HFFc6 (cell line): Measurements from ENCODE around the gene DLG2. TPM values are rescaled to one million over a fixed set of nuclear protein-coding genes. Genes with fewer than 3 reads are reported as not detected.

Experiments
- DNase-seq: peaks from one replicate; pipeline ENCODE4 v3.0.0-alpha.2; 2018
- H3K27ac Mint-ChIP-seq: 2 replicates; pipeline ENCODE4 v1.8.0; 2020; ENCODE audit warnings: mild to moderate bottlenecking, mixed read lengths
- H3K27me3 Mint-ChIP-seq: 2 replicates; pipeline ENCODE4 v1.8.0; 2021; ENCODE audit warnings: mild to moderate bottlenecking, moderate library complexity, mixed read lengths; ENCODE audit not compliant: insufficient read depth
- H3K36me3 Mint-ChIP-seq: 2 replicates; pipeline ENCODE4 v1.8.0; 2021; ENCODE audit warnings: low read depth, mixed read lengths
- H3K4me1 Mint-ChIP-seq: 2 replicates; pipeline ENCODE4 v1.8.0; 2020; ENCODE audit warnings: low read depth, mixed read lengths
- H3K4me3 Mint-ChIP-seq: 2 replicates; pipeline ENCODE4 v1.8.0; 2020; ENCODE audit warnings: mild to moderate bottlenecking, moderate library complexity, mixed read lengths
- H3K9me3 Mint-ChIP-seq: 2 replicates; pipeline ENCODE4 v1.8.0; 2020; ENCODE audit warnings: mild to moderate bottlenecking, mixed read lengths
- CTCF ChIP-seq: fragments of 200-600 bp; sonication (generic); IDR thresholded peaks from 2 replicates; pipeline ENCODE4 v1.5.0; 2021; ENCODE audit warnings: antibody characterized with exemption, mild to moderate bottlenecking
- total RNA-seq, 6 experiments: library from RNA; stranded (reverse); fragmentation: NEBNext Ultra II Directional; extraction: Animal tissue kit (Norgen Biotek cat#: 25700); gene quantifications; 2 replicates in 1 of 6; 3 replicates in 5 of 6; pipeline ENCODE4 v1.2.3, GENCODE V29; 2021

Gene DLG2
- total RNA-seq, 6 experiments from 2014 or later, result 0.39 to 1.00 (median 0.80) TPM; not detected in 1

GRCh38 chr11:84594602-84595001 lies 1032.5 kb downstream of the DLG2 start:
- H3K27ac Mint-ChIP-seq, result no peak overlapping the region
- no peak for TF ChIP-seq CTCF

GRCh38 chr11:84590106-84590505 lies 1037.0 kb downstream of the DLG2 start:
- Mint-ChIP-seq H3K36me3 (no peaks in the 10 kb centered on the region), H3K4me1 (no peaks in the 10 kb centered on the region), H3K27ac (no peak overlapping the region), H3K27me3 (no peaks in the 10 kb centered on the region), H3K4me3 (no peak overlapping the region), H3K9me3 (peaks cover 30% of the 10 kb centered on the region)
- no peak for TF ChIP-seq CTCF
- DNase-seq, result no peak

More at GRCh38 chr11:84594602-84595001, 1032.5 kb downstream of the DLG2 start:
- no peak for DNase-seq
- Mint-ChIP-seq H3K36me3 (no peaks in the 10 kb centered on the region), H3K4me1 (no peaks in the 10 kb centered on the region), H3K4me3 (no peak overlapping the region), H3K27me3 (no peaks in the 10 kb centered on the region; the same call in 1 of the 2 replicates), H3K9me3 (peaks cover 34% of the 10 kb centered on the region)

GRCh38 chr11:84588131-84588829 lies 1038.9 kb downstream of the DLG2 start:
- H3K4me3 Mint-ChIP-seq, result no peak overlapping the region
- no peaks in the 10 kb centered on the region for H3K36me3 Mint-ChIP-seq
- H3K9me3 Mint-ChIP-seq, result peaks cover 16% of the 10 kb centered on the region
- peaks cover 1% of the 10 kb centered on the region; the same call in 1 of the 2 replicates for H3K27me3 Mint-ChIP-seq
- no peak for DNase-seq
- no peaks in the 10 kb centered on the region for H3K4me1 Mint-ChIP-seq
- no peak overlapping the region for H3K27ac Mint-ChIP-seq
- TF ChIP-seq CTCF, result no peak

GRCh38 chr11:84583106-84583505 lies 1044.0 kb downstream of the DLG2 start:
- no peak overlapping the region for H3K27ac Mint-ChIP-seq
- TF ChIP-seq CTCF, result no peak
- H3K4me3 Mint-ChIP-seq, result no peak overlapping the region
- peaks cover 1% of the 10 kb centered on the region; the same call in 1 of the 2 replicates for H3K27me3 Mint-ChIP-seq
- H3K4me1 Mint-ChIP-seq, result no peaks in the 10 kb centered on the region
- DNase-seq, result no peak
- H3K36me3 Mint-ChIP-seq, result no peaks in the 10 kb centered on the region
- H3K9me3 Mint-ChIP-seq, result peaks cover 9% of the 10 kb centered on the region

- no peak overlapping the region for H3K27ac Mint-ChIP-seq
- no peak for TF ChIP-seq CTCF
- peaks cover 1% of the 10 kb centered on the region; the same call in 1 of the 2 replicates for H3K27me3 Mint-ChIP-seq
- H3K4me3 Mint-ChIP-seq, result no peak overlapping the region
- no peaks in the 10 kb centered on the region for H3K36me3 Mint-ChIP-seq
- no peak for DNase-seq
- peaks cover 10% of the 10 kb centered on the region for H3K9me3 Mint-ChIP-seq
- no peaks in the 10 kb centered on the region for H3K4me1 Mint-ChIP-seq
Measured at GRCh38 chr11:84581083-84581482, 1046.1 kb downstream of the DLG2 start.
